Caco-2 (cell line): ENCODE measurements around the gene VGLL3. TPM values are rescaled to one million over a fixed set of nuclear protein-coding genes. Genes with fewer than 3 reads are reported as not detected.

Experiments
- BruUV-seq: library from RNA; stranded (reverse); fragments of 400-500 nt; replicated peaks from 2 replicates; lab custom pipeline; 2021; lab: Mats Ljungman, UMichigan
- CTCF ChIA-PET: fragments of 300-600 bp; sonication (Branson Sonifier 250); formaldehyde crosslinking; loops from one replicate; lab custom pipeline; 2022; ENCODE audit warnings: antibody characterized with exemption; lab: Charles Lee
- POLR2A ChIA-PET: fragments of 300-600 bp; sonication (Branson Sonifier 250); formaldehyde crosslinking; loops from one replicate; lab custom pipeline; 2022; ENCODE audit warnings: antibody characterized with exemption; lab: Charles Lee
- DNase-seq, 2 experiments: peaks; one replicate each; pipeline versions ENCODE4 v3.0.0 to v3.0.0-alpha.2; 2020 to 2022
- H3K27me3 ChIP-seq: replicated peaks from 2 replicates; pipeline ENCODE4 v1.6.0; 2011; ENCODE audit warnings: low read length; ENCODE audit not compliant: control insufficient read depth, insufficient read depth
- H3K36me3 ChIP-seq: 2 replicates; pipeline ENCODE4 v1.5.1; 2011; ENCODE audit warnings: low read length; ENCODE audit not compliant: control insufficient read depth, insufficient read depth
- H3K4me1 ChIP-seq: fragments of 250-450 bp; sonication (Bioruptor Pico); 2 replicates; pipeline ENCODE4 v1.5.1; 2020; ENCODE audit warnings: mild to moderate bottlenecking
- H3K4me3 ChIP-seq: 2 replicates; pipeline ENCODE4 v1.5.1; 2011; ENCODE audit warnings: low read depth, mild to moderate bottlenecking, control low read depth, low read length
- H3K9me3 ChIP-seq: fragments of 250-450 bp; sonication (Bioruptor Pico); 2 replicates; pipeline ENCODE4 v1.5.1; 2020; ENCODE audit warnings: mild to moderate bottlenecking, moderate library complexity
- H3K27ac Mint-ChIP-seq: one replicate; pipeline ENCODE4 v1.8.0; 2022; ENCODE audit warnings: mixed read lengths; ENCODE audit not compliant: unreplicated experiment
- H3K27me3 Mint-ChIP-seq: one replicate; pipeline ENCODE4 v1.8.0; 2022; ENCODE audit warnings: mixed read lengths; ENCODE audit not compliant: insufficient read depth, unreplicated experiment
- H3K36me3 Mint-ChIP-seq: one replicate; pipeline ENCODE4 v1.8.0; 2022; ENCODE audit warnings: mild to moderate bottlenecking, mixed read lengths; ENCODE audit not compliant: insufficient read depth, unreplicated experiment
- H3K4me1 Mint-ChIP-seq: one replicate; pipeline ENCODE4 v1.8.0; 2022; ENCODE audit warnings: low read depth, mixed read lengths; ENCODE audit not compliant: unreplicated experiment
- H3K4me3 Mint-ChIP-seq: one replicate; pipeline ENCODE4 v1.8.0; 2022; ENCODE audit warnings: mild to moderate bottlenecking, moderate library complexity, mixed read lengths; ENCODE audit not compliant: unreplicated experiment
- H3K9me3 Mint-ChIP-seq: one replicate; pipeline ENCODE4 v1.8.0; 2022; ENCODE audit warnings: mixed read lengths; ENCODE audit not compliant: unreplicated experiment
- CTCF ChIP-seq, 2 experiments: fragments of 200-600 bp in 1 of 2; IDR thresholded peaks; 1 replicate in 1 of 2; 2 replicates in 1 of 2; pipeline versions ENCODE4 v1.5.1 to v1.8.0; 2011 to 2022; ENCODE audit warnings: antibody characterized with exemption in 1 of 2, control low read depth in 1 of 2, inconsistent platforms in 1 of 2, low read depth in 1 of 2, low read length in 1 of 2, mild to moderate bottlenecking in 1 of 2, moderate library complexity in 1 of 2; ENCODE audit not compliant: insufficient read depth in 1 of 2, severe bottlenecking in 1 of 2, unreplicated experiment in 1 of 2
- intact Hi-C: fragments of 100-400 bp; cut with micrococcal nuclease; formaldehyde crosslinking; loops from one replicate; pipeline ENCODE4 v1.10.0; 2022; ENCODE audit not compliant: unreplicated experiment
- total RNA-seq: library from RNA; stranded (reverse); gene quantifications from 2 replicates; pipeline ENCODE4 v1.2.3, GENCODE V29; 2022

Gene VGLL3
- total RNA-seq, 1 experiment from 2014 or later: 8.2 TPM

- Mint-ChIP-seq H3K9me3 (no peaks in the 10 kb centered on the region), H3K4me1 (no peaks in the 10 kb centered on the region), H3K27me3 (peaks cover 4% of the 10 kb centered on the region), H3K27ac (no peak overlapping the region), H3K36me3 (no peaks in the 10 kb centered on the region), H3K4me3 (no peak overlapping the region)
- no peaks in the 10 kb centered on the region for H3K36me3 ChIP-seq
- H3K27me3 ChIP-seq: no peaks in the 10 kb centered on the region
- H3K4me1 ChIP-seq: no peaks in the 10 kb centered on the region
- H3K4me3 ChIP-seq: no peak overlapping the region
- ChIA-PET POLR2A (no interaction called here), CTCF (no interaction called here)
- no peak for TF ChIP-seq CTCF (IDR thresholded peaks at IDR 0.05; ENCODE audit: insufficient read depth in 1 of 2, low read depth in 1 of 2, low read length in 1 of 2, severe bottlenecking in 1 of 2, unreplicated experiment in 1 of 2)
- H3K9me3 ChIP-seq: no peaks in the 10 kb centered on the region
- DNase-seq: no peak
- intact Hi-C loops: loop anchor here (10.0 kb wide), 1 partner anchor 234 kb away; no protein-coding TSS in a partner anchor
- no TSS peak for BruUV-seq
Observed at GRCh38 chr3:87009271-87009670, 18.3 kb upstream of the VGLL3 start.

GRCh38 chr3:87006844-87007439 lies 16.0 kb upstream of the VGLL3 start:
- no peaks in the 10 kb centered on the region for H3K27me3 ChIP-seq
- no peaks in the 10 kb centered on the region for H3K4me1 ChIP-seq
- no peak for DNase-seq
- intact Hi-C loops: loop anchor here (1.0 to 10.0 kb wide), 3 partner anchors 75 to 232 kb away; no protein-coding TSS in a partner anchor
- no peak overlapping the region for H3K4me3 Mint-ChIP-seq
- CTCF ChIA-PET: no interaction called here
- no peak overlapping the region for H3K27ac Mint-ChIP-seq
- H3K4me3 ChIP-seq: no peak overlapping the region
- H3K4me1 Mint-ChIP-seq: no peaks in the 10 kb centered on the region
- no peaks in the 10 kb centered on the region for H3K9me3 Mint-ChIP-seq
- H3K36me3 Mint-ChIP-seq: no peaks in the 10 kb centered on the region
- BruUV-seq: no TSS peak
- no peaks in the 10 kb centered on the region for H3K36me3 ChIP-seq
- peak; percentile 18 to 47 for TF ChIP-seq CTCF (IDR thresholded peaks at IDR 0.05; ENCODE audit: insufficient read depth in 1 of 2, low read depth in 1 of 2, low read length in 1 of 2, severe bottlenecking in 1 of 2, unreplicated experiment in 1 of 2)
- POLR2A ChIA-PET: no interaction called here
- peaks cover 6% of the 10 kb centered on the region for H3K27me3 Mint-ChIP-seq
- H3K9me3 ChIP-seq: no peaks in the 10 kb centered on the region

- no peak overlapping the region for H3K4me3 ChIP-seq
- H3K4me1 ChIP-seq: no peaks in the 10 kb centered on the region
- no peaks in the 10 kb centered on the region for H3K27me3 ChIP-seq
- ChIA-PET POLR2A (no interaction called here), CTCF (no interaction called here)
- H3K4me1 Mint-ChIP-seq: no peaks in the 10 kb centered on the region
- no peak for DNase-seq
- no peak overlapping the region for H3K27ac Mint-ChIP-seq
- H3K4me3 Mint-ChIP-seq: no peak overlapping the region
- intact Hi-C loops: loop anchor here (10.0 kb wide), 1 partner anchor 230 kb away; no protein-coding TSS in a partner anchor
- no peaks in the 10 kb centered on the region for H3K9me3 Mint-ChIP-seq
- no TSS peak for BruUV-seq
- H3K36me3 Mint-ChIP-seq: no peaks in the 10 kb centered on the region
- no peaks in the 10 kb centered on the region for H3K9me3 ChIP-seq
- peaks cover 6% of the 10 kb centered on the region for H3K27me3 Mint-ChIP-seq
- no peaks in the 10 kb centered on the region for H3K36me3 ChIP-seq
- TF ChIP-seq CTCF (IDR thresholded peaks at IDR 0.05; ENCODE audit: insufficient read depth in 1 of 2, low read depth in 1 of 2, low read length in 1 of 2, severe bottlenecking in 1 of 2, unreplicated experiment in 1 of 2): no peak
Observed at GRCh38 chr3:87004883-87005282, 13.9 kb upstream of the VGLL3 start.
